Activated T-cell treated with anti-CD3 and anti-CD28 coated beads, Interleukin-2, amount 50 U/mL, for 4 hours (primary cell): ENCODE data around the gene C5orf58. TPM values are rescaled to one million over a fixed set of nuclear protein-coding genes. Genes with fewer than 3 reads are reported as not detected.

ENCODE experiments used
- ATAC-seq, 2 donors: fragments of 200-7000 bp; cut with Tn5 transposase; one replicate each; pipeline ENCODE4 v1.10.0; 2021
- DNase-seq: peaks from one replicate; pipeline ENCODE4 v3.0.0-alpha.2; 2020
- H3K27me3 Mint-ChIP-seq: one replicate; pipeline ENCODE4 v1.8.0; 2021; ENCODE audit warnings: low read depth, mixed read lengths
- H3K36me3 Mint-ChIP-seq: one replicate; pipeline ENCODE4 v1.8.0; 2022; ENCODE audit warnings: mixed read lengths; ENCODE audit not compliant: insufficient read depth
- H3K4me1 Mint-ChIP-seq: one replicate; pipeline ENCODE4 v1.8.0; 2021; ENCODE audit warnings: low read depth, mixed read lengths
- H3K4me3 Mint-ChIP-seq: one replicate; pipeline ENCODE4 v1.8.0; 2021; ENCODE audit warnings: mild to moderate bottlenecking, moderate library complexity, mixed read lengths
- H3K9me3 Mint-ChIP-seq: one replicate; pipeline ENCODE4 v1.8.0; 2021; ENCODE audit warnings: mixed read lengths
- total RNA-seq, 3 donors: library from RNA; stranded (reverse); gene quantifications; one replicate each; pipeline ENCODE4 v1.2.1, GENCODE V29; 2021

Gene C5orf58
- total RNA-seq, result not detected

- ATAC-seq (no peak), DNase-seq (no peak)
- no peaks in the 10 kb centered on the region for H3K9me3 Mint-ChIP-seq
- no peaks in the 10 kb centered on the region for H3K27me3 Mint-ChIP-seq
- no peaks in the 10 kb centered on the region for H3K36me3 Mint-ChIP-seq
- H3K4me3 Mint-ChIP-seq, result no peak within 1 kb of the TSS
- H3K4me1 Mint-ChIP-seq, result peaks cover 1% of the 10 kb centered on the region
Observed at GRCh38 chr5:170232786-170233185, at the start of gene C5orf58. TSS of gene C5orf58 (plus strand) at chr5:170232985. CDS start at chr5:170234977, 1,992 bp downstream.

GRCh38 chr5:170183816-170184687 is 48.7 kb upstream of the C5orf58 start:
- ATAC-seq, result peak in 1 of 2 donors; percentile 57
- no peaks in the 10 kb centered on the region for H3K4me1 Mint-ChIP-seq

GRCh38 chr5:170184737-170185136 is 48.0 kb upstream of the C5orf58 start:
- H3K4me3 Mint-ChIP-seq, result no peak overlapping the region
- ATAC-seq (no peak), DNase-seq (no peak)
- H3K36me3 Mint-ChIP-seq, result no peaks in the 10 kb centered on the region
- peaks cover 3% of the 10 kb centered on the region for H3K27me3 Mint-ChIP-seq
- H3K9me3 Mint-ChIP-seq, result no peaks in the 10 kb centered on the region
- H3K4me1 Mint-ChIP-seq, result no peaks in the 10 kb centered on the region

More at GRCh38 chr5:170183816-170184687, 48.7 kb upstream of the C5orf58 start:
- Mint-ChIP-seq H3K27me3 (peaks cover 1% of the 10 kb centered on the region), H3K36me3 (no peaks in the 10 kb centered on the region), H3K4me3 (no peak overlapping the region), H3K9me3 (no peaks in the 10 kb centered on the region)
- DNase-seq, result peak; percentile 22

- DNase-seq (no peak), ATAC-seq (no peak)
- H3K9me3 Mint-ChIP-seq, result no peaks in the 10 kb centered on the region
- H3K36me3 Mint-ChIP-seq, result no peaks in the 10 kb centered on the region
- H3K4me3 Mint-ChIP-seq, result no peak overlapping the region
- peaks cover 3% of the 10 kb centered on the region for H3K27me3 Mint-ChIP-seq
- H3K4me1 Mint-ChIP-seq, result no peaks in the 10 kb centered on the region
Observed at GRCh38 chr5:170186156-170186555, 46.6 kb upstream of the C5orf58 start.

- H3K4me3 Mint-ChIP-seq, result no peak overlapping the region
- H3K27me3 Mint-ChIP-seq, result peaks cover 3% of the 10 kb centered on the region
- no peaks in the 10 kb centered on the region for H3K36me3 Mint-ChIP-seq
- ATAC-seq (no peak), DNase-seq (no peak)
- no peaks in the 10 kb centered on the region for H3K4me1 Mint-ChIP-seq
- H3K9me3 Mint-ChIP-seq, result no peaks in the 10 kb centered on the region
Observed at GRCh38 chr5:170186856-170187255, 45.9 kb upstream of the C5orf58 start.

- Mint-ChIP-seq H3K4me3 (no peak overlapping the region), H3K9me3 (no peaks in the 10 kb centered on the region), H3K27me3 (peaks cover 1% of the 10 kb centered on the region), H3K36me3 (no peaks in the 10 kb centered on the region), H3K4me1 (no peaks in the 10 kb centered on the region)
- ATAC-seq, result no peak
- no peak for DNase-seq
Observed at GRCh38 chr5:170190436-170191134, 42.2 kb upstream of the C5orf58 start.

- peaks cover 1% of the 10 kb centered on the region for H3K27me3 Mint-ChIP-seq
- ATAC-seq (no peak), DNase-seq (no peak)
- no peaks in the 10 kb centered on the region for H3K9me3 Mint-ChIP-seq
- no peaks in the 10 kb centered on the region for H3K4me1 Mint-ChIP-seq
- H3K4me3 Mint-ChIP-seq, result no peak overlapping the region
- H3K36me3 Mint-ChIP-seq, result no peaks in the 10 kb centered on the region
Observed at GRCh38 chr5:170192829-170193228, 40.0 kb upstream of the C5orf58 start.

- ATAC-seq, result no peak
Observed at GRCh38 chr5:170195961-170196360, 36.8 kb upstream of the C5orf58 start.

DNA sequence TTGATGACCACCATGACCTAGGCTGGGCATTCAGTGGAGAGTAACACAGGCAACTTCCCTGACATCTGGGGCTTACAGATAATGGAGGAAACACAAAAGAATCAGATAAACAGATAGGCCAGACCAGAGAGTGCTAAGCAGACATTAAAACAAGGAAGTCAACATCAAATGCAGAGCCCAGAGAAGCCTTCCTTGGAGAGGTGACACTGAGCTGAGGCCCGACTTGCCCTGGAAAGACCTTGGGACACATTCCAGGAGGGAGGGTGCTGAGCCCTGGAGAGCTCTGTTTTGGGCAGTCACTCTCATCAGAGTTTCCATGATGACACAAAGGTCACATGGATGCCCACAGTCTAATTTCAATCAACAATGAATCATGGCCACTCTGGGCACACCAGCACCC is 31.9 kb upstream of the C5orf58 start:
- DNase-seq (no peak), ATAC-seq (no peak)
- peaks cover 16% of the 10 kb centered on the region for H3K27me3 Mint-ChIP-seq
- H3K9me3 Mint-ChIP-seq, result no peaks in the 10 kb centered on the region
- H3K36me3 Mint-ChIP-seq, result no peaks in the 10 kb centered on the region
- H3K4me3 Mint-ChIP-seq, result no peak overlapping the region
- no peaks in the 10 kb centered on the region for H3K4me1 Mint-ChIP-seq

More at GRCh38 chr5:170195961-170196360, 36.8 kb upstream of the C5orf58 start:
- Mint-ChIP-seq H3K4me3 (no peak overlapping the region), H3K27me3 (peaks cover 2% of the 10 kb centered on the region), H3K9me3 (no peaks in the 10 kb centered on the region), H3K36me3 (no peaks in the 10 kb centered on the region), H3K4me1 (no peaks in the 10 kb centered on the region)
- DNase-seq, result no peak

GRCh38 chr5:170201311-170201710 is 31.5 kb upstream of the C5orf58 start:
- H3K27me3 Mint-ChIP-seq, result peaks cover 18% of the 10 kb centered on the region
- no peaks in the 10 kb centered on the region for H3K4me1 Mint-ChIP-seq
- H3K9me3 Mint-ChIP-seq, result no peaks in the 10 kb centered on the region
- H3K36me3 Mint-ChIP-seq, result no peaks in the 10 kb centered on the region
- DNase-seq, result no peak
- no peak for ATAC-seq
- no peak overlapping the region for H3K4me3 Mint-ChIP-seq

DNA sequence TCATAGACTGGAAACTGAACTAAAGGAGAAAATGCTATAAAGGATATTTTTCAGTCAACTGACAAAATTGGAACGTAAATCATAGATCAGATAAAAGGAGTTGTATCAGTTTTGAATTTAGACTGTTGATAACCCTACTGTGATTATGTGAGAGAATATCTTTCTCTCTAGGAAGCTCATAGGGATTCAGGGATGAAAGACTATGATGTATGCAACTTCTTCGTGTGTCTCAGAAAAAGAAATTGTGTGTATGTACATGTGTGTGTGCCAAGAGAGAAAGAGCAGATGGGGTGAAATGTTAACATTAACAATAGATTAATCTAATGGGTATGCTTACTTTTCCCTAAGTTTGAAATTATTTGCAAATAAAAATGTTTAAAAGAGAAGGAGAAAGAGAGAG is 30.7 kb upstream of the C5orf58 start:
- Mint-ChIP-seq H3K4me3 (no peak overlapping the region), H3K36me3 (no peaks in the 10 kb centered on the region), H3K9me3 (no peaks in the 10 kb centered on the region), H3K4me1 (no peaks in the 10 kb centered on the region), H3K27me3 (peaks cover 18% of the 10 kb centered on the region)
- DNase-seq (no peak), ATAC-seq (no peak)

DNA sequence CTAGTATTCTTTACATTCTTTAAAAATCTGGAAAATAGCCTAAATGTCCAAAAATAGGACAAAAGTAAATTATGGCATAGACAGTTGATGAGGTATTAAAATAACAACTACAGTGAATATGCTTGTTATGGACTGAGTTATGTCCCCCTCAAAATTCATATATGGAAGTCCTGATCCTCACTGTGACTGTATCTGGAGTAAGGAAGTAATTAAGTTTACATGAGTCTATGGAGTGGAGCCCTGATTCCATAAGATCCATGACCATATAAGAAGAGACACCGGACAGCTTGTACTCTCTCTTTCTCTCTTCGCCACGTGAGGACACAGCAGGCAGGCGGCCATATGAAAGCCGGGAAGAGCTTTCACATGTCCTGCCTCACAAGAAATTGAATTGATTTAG is 28.6 kb upstream of the C5orf58 start:
- no peaks in the 10 kb centered on the region for H3K36me3 Mint-ChIP-seq
- ATAC-seq (no peak), DNase-seq (no peak)
- H3K4me3 Mint-ChIP-seq, result no peak overlapping the region
- peaks cover 21% of the 10 kb centered on the region for H3K27me3 Mint-ChIP-seq
- H3K9me3 Mint-ChIP-seq, result no peaks in the 10 kb centered on the region
- no peaks in the 10 kb centered on the region for H3K4me1 Mint-ChIP-seq

DNA sequence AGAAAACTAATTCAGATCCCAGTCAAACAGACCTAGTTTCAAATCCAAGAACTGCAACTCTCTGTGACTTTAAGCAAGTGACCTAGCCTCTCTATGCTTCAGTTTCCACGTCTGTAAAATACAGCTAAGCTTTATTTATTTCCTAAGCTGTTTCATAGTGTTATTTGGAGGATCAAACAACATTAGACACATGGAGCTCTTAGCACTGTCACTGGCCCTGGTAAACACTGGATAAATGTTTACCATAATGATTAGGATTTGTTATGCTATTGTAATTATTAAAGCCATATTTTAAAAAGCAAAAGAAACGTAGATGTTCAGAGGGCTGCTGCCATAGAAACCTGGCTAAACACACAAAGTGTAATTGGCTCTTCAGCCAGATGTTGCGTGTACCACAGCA is 26.6 kb upstream of the C5orf58 start:
- no peak for ATAC-seq
- H3K9me3 Mint-ChIP-seq, result peaks cover 5% of the 10 kb centered on the region
- no peak overlapping the region for H3K4me3 Mint-ChIP-seq
- H3K36me3 Mint-ChIP-seq, result no peaks in the 10 kb centered on the region
- peaks cover 30% of the 10 kb centered on the region for H3K27me3 Mint-ChIP-seq
- no peak for DNase-seq
- no peaks in the 10 kb centered on the region for H3K4me1 Mint-ChIP-seq

GRCh38 chr5:170206958-170207357 is 25.8 kb upstream of the C5orf58 start:
- no peaks in the 10 kb centered on the region for H3K36me3 Mint-ChIP-seq
- H3K9me3 Mint-ChIP-seq, result peaks cover 5% of the 10 kb centered on the region
- ATAC-seq, result no peak
- no peak overlapping the region for H3K4me3 Mint-ChIP-seq
- no peaks in the 10 kb centered on the region for H3K4me1 Mint-ChIP-seq
- peaks cover 30% of the 10 kb centered on the region for H3K27me3 Mint-ChIP-seq
- DNase-seq, result no peak
